NCI-H2196 (cell line): ENCODE results near the gene KIZ.
"Not testable (repeated sequence)": the region's sequence is repeated elsewhere in the genome, so short reads cannot be mapped to it uniquely, and the experiment has no call there.

Source experiments
- DNase-seq: peaks from one replicate; lab custom pipeline; 2025; ENCODE audit not compliant: unreplicated experiment; lab: John Stamatoyannopoulos, UW

The KIZ gene

GRCh38 chr20:21136015-21136732 is 10.3 kb downstream of the KIZ start:
- no peak for DNase-seq

- DNase-seq, result peak; percentile 60
Measured at GRCh38 chr20:21137078-21137477, 11.2 kb downstream of the KIZ start.

- DNase-seq, result no peak
Measured at GRCh38 chr20:21139881-21140566, 14.1 kb downstream of the KIZ start.

- DNase-seq, result no peak
Measured at GRCh38 chr20:21141825-21142224, 15.9 kb downstream of the KIZ start.

- no peak for DNase-seq
Measured at GRCh38 chr20:21143194-21143890, 17.5 kb downstream of the KIZ start.

GRCh38 chr20:21145424-21145823 is 19.5 kb downstream of the KIZ start:
- DNase-seq, result no peak

- DNase-seq, result no peak
Measured at GRCh38 chr20:21146215-21146614, 20.3 kb downstream of the KIZ start.

GRCh38 chr20:21147593-21147992 is 21.7 kb downstream of the KIZ start:
- DNase-seq, result no peak

- no peak for DNase-seq
Measured at GRCh38 chr20:21149344-21149743, 23.5 kb downstream of the KIZ start.

GRCh38 chr20:21151791-21152190 is 25.9 kb downstream of the KIZ start:
- DNase-seq, result no peak

GRCh38 chr20:21154692-21155091 is 28.8 kb downstream of the KIZ start:
- DNase-seq, result no peak

- DNase-seq, result no peak
Measured at GRCh38 chr20:21155268-21155667, 29.4 kb downstream of the KIZ start.

- no peak for DNase-seq
Measured at GRCh38 chr20:21156266-21156665, 30.4 kb downstream of the KIZ start.

GRCh38 chr20:21157006-21157405 is 31.1 kb downstream of the KIZ start:
- DNase-seq, result no peak

GRCh38 chr20:21159658-21160380 is 33.9 kb downstream of the KIZ start:
- DNase-seq, result no peak

- no peak for DNase-seq
Measured at GRCh38 chr20:21161926-21162325, 36.0 kb downstream of the KIZ start.

GRCh38 chr20:21162631-21163030 is 36.7 kb downstream of the KIZ start:
- no peak for DNase-seq

- no peak for DNase-seq
Measured at GRCh38 chr20:21166801-21167200, 40.9 kb downstream of the KIZ start.

- DNase-seq, result no peak
Measured at GRCh38 chr20:21167261-21167660, 41.4 kb downstream of the KIZ start.

GRCh38 chr20:21168061-21168460 is 42.2 kb downstream of the KIZ start:
- DNase-seq, result not testable (repeated sequence)

- no peak for DNase-seq
Measured at GRCh38 chr20:21172626-21173025, 46.7 kb downstream of the KIZ start.
